Karpas-422 (cell line): ENCODE data around the gene NDUFC1. TPM values are rescaled to one million over a fixed set of nuclear protein-coding genes. Genes with fewer than 3 reads are reported as not detected.

ENCODE experiments used
- DNase-seq: peaks from one replicate; pipeline ENCODE4 v3.0.0-alpha.2; 2015
- H2AFZ ChIP-seq: fragments of 200-600 bp; sonication (generic); 2 replicates; pipeline ENCODE4 v1.6.1; 2014; ENCODE audit warnings: antibody characterized with exemption, low read length, mixed read lengths
- H3K27ac ChIP-seq: fragments of 200-600 bp; sonication (generic); 2 replicates; pipeline ENCODE4 v1.5.1; 2014; ENCODE audit warnings: mild to moderate bottlenecking, low read length, moderate library complexity
- H3K27me3 ChIP-seq: fragments of 200-600 bp; sonication (generic); 2 replicates; pipeline ENCODE4 v1.6.1; 2014; ENCODE audit warnings: low read length, mixed read lengths
- H3K36me3 ChIP-seq: fragments of 200-600 bp; sonication (generic); 2 replicates; pipeline ENCODE4 v1.6.1; 2014; ENCODE audit warnings: low read length, mixed read lengths; ENCODE audit not compliant: insufficient read depth
- H3K4me1 ChIP-seq: fragments of 200-600 bp; sonication (generic); 2 replicates; pipeline ENCODE4 v1.6.1; 2014; ENCODE audit warnings: mild to moderate bottlenecking, low read length, mixed read lengths
- H3K4me2 ChIP-seq: fragments of 200-600 bp; sonication (generic); 2 replicates; pipeline ENCODE4 v1.6.1; 2014; ENCODE audit warnings: low read length, low read depth, mild to moderate bottlenecking; ENCODE audit not compliant: poor library complexity, severe bottlenecking
- H3K4me3 ChIP-seq: fragments of 200-600 bp; sonication (generic); 2 replicates; pipeline ENCODE4 v1.5.1; 2014; ENCODE audit warnings: mild to moderate bottlenecking, antibody characterized with exemption, low read length, mixed read lengths
- H3K79me2 ChIP-seq: fragments of 200-600 bp; sonication (generic); 2 replicates; pipeline ENCODE4 v1.6.1; 2014; ENCODE audit warnings: mild to moderate bottlenecking, low read length, mixed read lengths
- H3K9ac ChIP-seq: fragments of 200-600 bp; sonication (generic); 2 replicates; pipeline ENCODE4 v1.6.0; 2014; ENCODE audit warnings: low read length
- H3K9me2 ChIP-seq: fragments of 200-600 bp; sonication (generic), shearing (Covaris generic); replicated peaks from 2 replicates; pipeline ENCODE4 v1.6.0; 2014; ENCODE audit warnings: mild to moderate bottlenecking, low read length, moderate library complexity; ENCODE audit not compliant: insufficient read depth
- H3K9me3 ChIP-seq: fragments of 300-700, 200-600 bp; sonication (generic); 2 replicates; pipeline ENCODE4 v1.6.1; 2014; ENCODE audit warnings: low read length, mixed read lengths
- H4K20me1 ChIP-seq: fragments of 200-600 bp; sonication (generic); 2 replicates; pipeline ENCODE4 v1.6.1; 2014; ENCODE audit warnings: mild to moderate bottlenecking, antibody characterized with exemption, low read length, low read depth; ENCODE audit not compliant: insufficient read depth
- total RNA-seq: library from RNA; depleted of rRNA; stranded (reverse); fragments of >200 nt; shearing (Covaris generic); gene quantifications from 2 replicates; pipeline ENCODE4 v1.2.3, GENCODE V29; 2014; ENCODE audit warnings: low replicate concordance

The NDUFC1 gene
- total RNA-seq, 1 experiment from 2014 or later = 86.8 TPM

DNA sequence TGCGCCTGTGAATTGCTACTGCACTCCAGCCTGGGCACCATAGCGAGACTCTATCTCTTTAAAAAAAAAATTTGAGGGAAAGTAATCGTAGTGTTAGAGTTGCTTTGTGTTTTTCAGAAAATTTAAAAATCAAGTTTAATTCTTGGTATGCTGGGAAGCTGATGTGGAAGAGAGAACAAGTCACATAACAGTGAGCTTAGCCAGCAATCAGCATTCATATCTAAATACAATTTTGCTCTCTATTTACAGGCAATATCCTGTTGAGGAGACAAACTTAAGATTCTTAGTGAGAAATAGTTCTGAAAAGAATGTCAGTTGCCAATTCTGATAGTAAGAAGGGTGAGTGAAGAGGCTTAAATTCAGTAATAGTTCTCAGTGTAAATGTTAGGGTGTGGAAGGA is 9.6 kb upstream of the NDUFC1 start:
- peaks cover 21% of the 10 kb centered on the region for H3K4me1 ChIP-seq

DNA sequence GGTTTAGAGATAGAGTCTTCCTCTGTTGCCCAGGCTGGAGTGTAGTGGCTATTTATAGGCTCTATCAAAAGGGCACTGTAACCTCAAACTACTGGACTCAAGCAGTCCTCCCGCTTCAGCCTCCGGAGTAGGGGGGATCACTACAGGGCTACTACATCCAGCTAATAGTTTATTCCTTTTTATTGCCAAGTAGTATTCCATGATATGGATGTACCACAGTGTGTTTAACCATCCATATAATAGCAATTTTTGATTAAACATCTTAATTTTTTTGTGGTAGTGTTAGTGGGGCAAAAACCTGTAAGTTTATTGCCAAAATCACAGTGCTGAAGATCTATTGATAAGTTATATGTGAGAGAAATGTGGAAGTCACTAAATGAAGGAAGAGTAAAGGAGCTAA is 2.6 kb upstream of the NDUFC1 start:
- Histone ChIP-seq H2AFZ (no peak overlapping the region), H3K36me3 (peaks cover 34% of the 10 kb centered on the region), H3K27me3 (no peaks in the 10 kb centered on the region), H3K9ac (no peak overlapping the region), H3K9me2 (no peaks in the 10 kb centered on the region), H3K27ac (no peak overlapping the region), H3K79me2 (peaks cover 95% of the 10 kb centered on the region), H3K4me2 (no peak overlapping the region), H3K4me1 (peaks cover 15% of the 10 kb centered on the region), H3K4me3 (no peak overlapping the region), H3K9me3 (peaks cover 4% of the 10 kb centered on the region), H4K20me1 (peaks cover 27% of the 10 kb centered on the region)
- DNase-seq = no peak

More for the DNA sequence above, 9.6 kb upstream of the NDUFC1 start:
- no peak overlapping the region for H2AFZ ChIP-seq
- no peak for DNase-seq
- H3K27me3 ChIP-seq = no peaks in the 10 kb centered on the region
- H3K36me3 ChIP-seq = peaks cover 31% of the 10 kb centered on the region
- no peak overlapping the region for H3K4me3 ChIP-seq
- peaks cover 99% of the 10 kb centered on the region for H3K79me2 ChIP-seq
- H3K9me3 ChIP-seq = no peaks in the 10 kb centered on the region
- H3K9ac ChIP-seq = no peak overlapping the region
- H4K20me1 ChIP-seq = peaks cover 21% of the 10 kb centered on the region; the same call in 1 of the 2 replicates
- H3K9me2 ChIP-seq = no peaks in the 10 kb centered on the region
- H3K27ac ChIP-seq = no peak overlapping the region
- H3K4me2 ChIP-seq = no peak overlapping the region

DNA sequence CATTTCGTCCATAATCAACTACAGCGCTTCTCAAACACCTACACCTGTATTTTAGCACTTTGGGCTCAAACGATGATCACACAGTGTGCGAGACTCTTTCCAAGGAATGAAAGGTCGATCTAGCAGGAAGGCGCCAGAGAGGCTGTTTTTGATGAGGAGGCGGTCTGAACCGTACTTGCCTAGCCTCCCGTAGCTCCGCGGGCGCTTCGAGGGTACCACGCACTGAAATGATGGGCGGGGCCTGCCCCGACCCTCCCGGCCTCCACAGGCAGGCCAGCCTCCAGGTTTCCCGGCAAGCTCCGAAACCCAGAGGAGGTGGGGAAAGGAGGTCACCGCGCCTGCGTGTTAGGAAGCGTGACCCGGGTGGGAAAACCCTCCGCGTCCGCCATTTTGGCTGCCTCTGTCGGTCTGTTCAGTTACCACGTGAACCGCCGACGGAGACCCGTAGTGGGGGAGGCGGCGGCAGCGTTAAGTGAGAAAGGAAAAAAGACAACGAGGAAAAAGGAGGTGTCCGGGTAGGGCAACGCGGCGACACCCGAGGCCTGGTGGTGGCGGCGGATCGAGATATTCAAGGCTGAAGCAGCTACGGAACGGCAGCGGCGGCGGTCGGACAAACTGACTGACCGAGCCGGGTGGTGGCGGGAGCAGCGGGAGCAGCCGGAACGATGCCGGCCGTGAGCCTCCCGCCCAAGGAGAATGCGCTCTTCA is 1.0 kb downstream of the NDUFC1 start, which contains the start of gene NAA15:
Gene NAA15, plus strand, starts transcription at position 393 of the 708 bp plus-strand sequence. Its CDS starts 273 bp downstream, at position 666.
- H3K36me3 ChIP-seq = peaks cover 27% of the 10 kb centered on the region
- H3K9me3 ChIP-seq = peaks cover 4% of the 10 kb centered on the region
- no peaks in the 10 kb centered on the region for H3K9me2 ChIP-seq
- DNase-seq = peak; percentile 99
- H3K4me2 ChIP-seq = peak within 1 kb of the TSS; percentile 80
- H3K79me2 ChIP-seq = peaks cover 64% of the 10 kb centered on the region
- peak within 1 kb of the TSS; percentile 84 for H3K27ac ChIP-seq
- H3K9ac ChIP-seq = peak within 1 kb of the TSS; percentile 92
- H2AFZ ChIP-seq = peak within 1 kb of the TSS; percentile 63
- H3K27me3 ChIP-seq = no peaks in the 10 kb centered on the region
- peaks cover 16% of the 10 kb centered on the region for H4K20me1 ChIP-seq
- H3K4me1 ChIP-seq = peaks cover 39% of the 10 kb centered on the region
- peak within 1 kb of the TSS; percentile 92 for H3K4me3 ChIP-seq

DNA sequence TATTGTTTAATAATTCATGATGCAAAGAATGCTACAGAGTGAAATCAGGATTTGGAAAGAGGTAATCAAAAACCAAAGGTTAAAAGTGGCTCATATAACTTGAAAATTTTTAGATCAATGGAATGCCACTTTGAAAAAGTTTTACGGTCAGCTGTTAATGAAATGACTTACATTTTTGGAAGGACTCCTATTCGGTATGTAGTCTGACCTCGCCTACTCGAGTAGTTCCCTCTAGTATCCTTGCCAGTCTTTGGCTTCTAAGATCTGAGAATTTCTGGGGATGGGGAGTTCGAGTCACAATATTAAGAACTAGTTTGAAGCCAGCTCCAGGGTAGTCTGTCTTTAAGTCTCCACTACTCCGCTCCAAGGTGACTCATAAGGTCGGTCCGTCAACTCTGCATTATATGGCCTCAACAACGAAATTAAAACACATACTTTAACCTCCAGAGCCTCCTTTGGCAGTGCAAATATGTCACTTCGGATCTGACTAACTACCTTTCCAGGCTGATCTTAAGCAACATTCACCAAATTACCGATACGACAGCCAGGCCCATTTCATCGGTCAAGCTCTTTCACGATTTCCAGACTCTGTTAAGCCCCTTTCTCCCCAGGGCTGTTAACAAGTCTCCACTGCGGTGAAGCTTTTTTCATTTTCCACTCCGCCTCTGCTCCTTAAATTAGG is 1.7 kb downstream of the NDUFC1 start:
- peak overlapping the region; percentile 80 for H3K4me2 ChIP-seq
- H4K20me1 ChIP-seq = peaks cover 16% of the 10 kb centered on the region
- H3K27ac ChIP-seq = peak overlapping the region; percentile 59
- peaks cover 44% of the 10 kb centered on the region for H3K4me1 ChIP-seq
- H3K9ac ChIP-seq = peak overlapping the region; percentile 92
- H2AFZ ChIP-seq = peak overlapping the region; percentile 61
- peaks cover 4% of the 10 kb centered on the region for H3K9me3 ChIP-seq
- no peaks in the 10 kb centered on the region for H3K9me2 ChIP-seq
- H3K27me3 ChIP-seq = no peaks in the 10 kb centered on the region
- peak overlapping the region; percentile 92 for H3K4me3 ChIP-seq
- peaks cover 57% of the 10 kb centered on the region for H3K79me2 ChIP-seq
- H3K36me3 ChIP-seq = peaks cover 24% of the 10 kb centered on the region
- DNase-seq = peak; percentile 69

DNA sequence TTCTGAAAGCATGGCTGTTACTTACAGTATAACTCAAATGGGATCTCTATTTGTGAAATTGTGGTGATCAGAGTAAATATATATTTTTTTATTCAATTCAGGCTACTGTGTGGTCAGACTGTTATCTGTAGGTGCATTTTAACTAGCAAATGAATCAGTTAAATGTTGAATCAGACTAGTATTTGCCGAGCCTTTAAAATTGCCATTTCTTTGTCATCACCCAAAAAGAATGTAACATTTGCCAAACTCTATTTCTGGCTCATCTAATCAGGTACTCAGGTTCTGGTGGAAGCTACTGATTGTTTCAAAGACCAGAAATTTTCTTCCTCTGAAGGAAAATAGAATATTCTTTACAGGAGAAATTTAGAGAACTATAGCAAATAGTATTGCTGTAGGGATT is 2.7 kb downstream of the NDUFC1 start:
- H3K9me2 ChIP-seq = no peaks in the 10 kb centered on the region
- H3K36me3 ChIP-seq = peaks cover 14% of the 10 kb centered on the region
- H3K9me3 ChIP-seq = no peaks in the 10 kb centered on the region; the same call in 1 of the 2 replicates
- peak overlapping the region; percentile 59; the same call in 1 of the 2 replicates for H3K27ac ChIP-seq
- H4K20me1 ChIP-seq = peaks cover 11% of the 10 kb centered on the region
- peak overlapping the region; percentile 92 for H3K4me3 ChIP-seq
- peaks cover 47% of the 10 kb centered on the region for H3K4me1 ChIP-seq
- peak overlapping the region; percentile 80 for H3K4me2 ChIP-seq
- no peak for DNase-seq
- no peak overlapping the region for H2AFZ ChIP-seq
- peak overlapping the region; percentile 92 for H3K9ac ChIP-seq
- H3K27me3 ChIP-seq = no peaks in the 10 kb centered on the region
- H3K79me2 ChIP-seq = peaks cover 56% of the 10 kb centered on the region

DNA sequence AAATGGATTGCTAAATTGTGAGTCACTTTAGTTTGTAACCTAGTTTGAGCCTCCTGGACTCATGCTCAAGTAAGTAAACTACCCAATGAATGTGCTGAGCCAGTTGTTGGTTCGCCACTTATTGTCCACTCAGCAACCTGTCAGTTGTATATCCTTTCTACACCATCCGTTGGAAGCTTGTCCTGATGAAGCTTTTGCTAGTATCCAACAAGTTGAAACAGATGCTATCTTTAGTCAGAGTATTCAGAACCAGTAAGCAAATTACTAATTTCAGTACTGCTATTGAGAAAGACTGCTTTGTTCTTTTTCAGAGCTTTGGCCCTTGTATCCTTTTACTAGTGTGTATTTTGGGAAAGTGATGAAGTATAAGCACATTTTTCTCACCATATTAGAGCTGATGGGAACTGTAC is 5.3 kb downstream of the NDUFC1 start:
- H3K9me3 ChIP-seq = no peaks in the 10 kb centered on the region
- H3K4me3 ChIP-seq = 0 out of 2 replicates have a peak overlapping the region, but pooled peaks have one; percentile 99
- H3K4me2 ChIP-seq = peak overlapping the region; percentile 80
- 0 out of 2 replicates have a peak overlapping the region, but pooled peaks have one; percentile 19 for H2AFZ ChIP-seq
- H3K27ac ChIP-seq = peak overlapping the region; percentile 59; the same call in 1 of the 2 replicates
- H3K79me2 ChIP-seq = peaks cover 44% of the 10 kb centered on the region
- no peak for DNase-seq
- 0 out of 2 replicates have a peak overlapping the region, but pooled peaks have one; percentile 7 for H3K9ac ChIP-seq
- peaks cover 44% of the 10 kb centered on the region for H3K4me1 ChIP-seq
- peaks cover 10% of the 10 kb centered on the region; the same call in 1 of the 2 replicates for H3K36me3 ChIP-seq
- no peaks in the 10 kb centered on the region for H3K27me3 ChIP-seq
- no peaks in the 10 kb centered on the region for H4K20me1 ChIP-seq
- H3K9me2 ChIP-seq = no peaks in the 10 kb centered on the region

DNA sequence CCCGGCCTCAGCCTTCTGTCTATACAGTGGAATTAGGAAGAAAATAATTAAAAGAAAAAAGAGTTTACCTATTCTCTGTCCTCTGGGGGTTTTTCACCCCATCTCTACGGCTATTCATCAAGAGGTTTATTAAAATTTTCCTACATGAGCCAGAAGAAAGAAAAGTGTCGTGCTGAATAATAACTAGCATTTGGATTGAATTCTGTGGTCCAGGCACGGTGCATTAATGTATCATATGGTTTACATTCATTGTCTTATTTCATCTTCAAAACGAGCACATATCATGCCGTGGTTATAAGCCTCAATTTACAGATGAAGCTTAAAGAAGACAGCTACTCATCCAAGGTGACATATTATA is 6.4 kb downstream of the NDUFC1 start:
- Histone ChIP-seq H3K9ac (peak overlapping the region; percentile 98), H3K36me3 (peaks cover 15% of the 10 kb centered on the region; the same call in 1 of the 2 replicates), H3K4me3 (peak overlapping the region; percentile 99), H3K4me1 (peaks cover 44% of the 10 kb centered on the region), H3K27me3 (no peaks in the 10 kb centered on the region), H3K9me2 (no peaks in the 10 kb centered on the region), H4K20me1 (no peaks in the 10 kb centered on the region), H3K4me2 (peak overlapping the region; percentile 80), H2AFZ (peak overlapping the region; percentile 74), H3K9me3 (no peaks in the 10 kb centered on the region), H3K79me2 (peaks cover 37% of the 10 kb centered on the region), H3K27ac (peak overlapping the region; percentile 59)
- DNase-seq = no peak
